GM23248 (cell line): ENCODE measurements around the gene PRSS56. TPM values are rescaled to one million over a fixed set of nuclear protein-coding genes. Genes with fewer than 3 reads are reported as not detected.

Experiments used
- DNase-seq: peaks from one replicate; pipeline ENCODE4 v3.0.0-alpha.2; 2015
- H2AFZ ChIP-seq: fragments of 200-600 bp; sonication (generic); 2 replicates; pipeline ENCODE4 v1.6.1; 2016; ENCODE audit warnings: antibody characterized with exemption
- H3F3A ChIP-seq: fragments of 200-600 bp; sonication (generic); 2 replicates; pipeline ENCODE4 v1.6.1; 2016; ENCODE audit warnings: mild to moderate bottlenecking, antibody characterized with exemption, mixed run types; ENCODE audit not compliant: insufficient read depth
- H3K27ac ChIP-seq: fragments of 200-600 bp; sonication (generic); 2 replicates; pipeline ENCODE4 v1.5.1; 2016; ENCODE audit warnings: mild to moderate bottlenecking
- H3K27me3 ChIP-seq: fragments of 200-600 bp; sonication (generic); replicated peaks from 2 replicates; pipeline ENCODE4 v1.6.1; 2016; ENCODE audit warnings: mild to moderate bottlenecking; ENCODE audit not compliant: insufficient read depth
- H3K36me3 ChIP-seq: fragments of 200-600 bp; sonication (generic); 2 replicates; pipeline ENCODE4 v1.6.1; 2016; ENCODE audit warnings: low read depth, mild to moderate bottlenecking
- H3K4me1 ChIP-seq: fragments of 200-600 bp; sonication (generic); 2 replicates; pipeline ENCODE4 v1.6.1; 2016; ENCODE audit warnings: mild to moderate bottlenecking; ENCODE audit not compliant: insufficient read depth
- H3K4me2 ChIP-seq: fragments of 200-600 bp; sonication (generic); one replicate; pipeline ENCODE4 v1.6.1; 2016; ENCODE audit warnings: mild to moderate bottlenecking; ENCODE audit not compliant: unreplicated experiment
- H3K4me3 ChIP-seq: fragments of 200-600 bp; sonication (generic); 2 replicates; pipeline ENCODE4 v1.5.1; 2016; ENCODE audit warnings: mild to moderate bottlenecking
- H3K79me2 ChIP-seq: fragments of 200-600 bp; sonication (generic); 2 replicates; pipeline ENCODE4 v1.6.1; 2016; ENCODE audit warnings: mild to moderate bottlenecking; ENCODE audit not compliant: insufficient read depth
- H3K9ac ChIP-seq: fragments of 200-600 bp; sonication (generic); 2 replicates; pipeline ENCODE4 v1.6.1; 2016; ENCODE audit warnings: mild to moderate bottlenecking
- H3K9me2 ChIP-seq: fragments of 200-600 bp; sonication (generic); 2 replicates; pipeline ENCODE4 v1.6.1; 2016; ENCODE audit warnings: mixed run types, mild to moderate bottlenecking, moderate library complexity; ENCODE audit not compliant: insufficient read depth
- H3K9me3 ChIP-seq: fragments of 200-600 bp; sonication (generic); one replicate; pipeline ENCODE4 v1.6.1; 2017; ENCODE audit warnings: low read depth
- H4K20me1 ChIP-seq: fragments of 200-600 bp; sonication (generic); 2 replicates; pipeline ENCODE4 v1.6.0; 2016; ENCODE audit not compliant: insufficient read depth
- EZH2 ChIP-seq: fragments of 200-600 bp; sonication (generic); IDR thresholded peaks from 2 replicates; pipeline ENCODE4 v1.6.1; 2018; ENCODE audit warnings: antibody characterized with exemption, mild to moderate bottlenecking; ENCODE audit not compliant: insufficient read depth, poor library complexity, severe bottlenecking
- EZH2phosphoT487 ChIP-seq: fragments of 200-600 bp; sonication (generic); IDR thresholded peaks from 2 replicates; pipeline ENCODE4 v1.6.1; 2018; ENCODE audit warnings: antibody characterized with exemption, moderate library complexity, mild to moderate bottlenecking, low read depth; ENCODE audit not compliant: insufficient read depth
- WGBS, 2 experiments: methylation state at CpG; one replicate each; pipeline ENCODE4 v1.1.6; 2015 to 2017; ENCODE audit warnings: low lambda C conversion rate in 2 of 2, low coverage in 1 of 2; ENCODE audit errors: missing lambda C conversion rate in 2 of 2; 5-methylcytosine and 5-hydroxymethylcytosine counted together
- in situ Hi-C: fragments of 300-500 bp; cut with MboI; formaldehyde crosslinking; loops from 2 replicates; pipeline ENCODE4 v1.15.0; 2020
- polyA plus RNA-seq: library from polyadenylated mRNA; unstranded; fragments of >200 nt; fragmentation: Nextera tagmentation; extraction: Ambion mirVana; gene quantifications from 2 replicates; pipeline ENCODE4 v1.2.1, GENCODE V29; 2016
- total RNA-seq: library from RNA; depleted of rRNA; stranded (reverse); fragments of >200 nt; shearing (Covaris generic); gene quantifications from 2 replicates; pipeline ENCODE4 v1.2.3, GENCODE V29; 2014

Gene PRSS56
- total and polyA plus RNA-seq, 2 experiments from 2014 or later, result not detected

- Histone ChIP-seq H3K9ac (no peak overlapping the region), H2AFZ (no peak overlapping the region), H4K20me1 (no peaks in the 10 kb centered on the region), H3K9me3 (no peaks in the 10 kb centered on the region), H3F3A (no peaks in the 10 kb centered on the region), H3K27ac (no peak overlapping the region), H3K9me2 (no peaks in the 10 kb centered on the region), H3K36me3 (no peaks in the 10 kb centered on the region), H3K4me1 (no peaks in the 10 kb centered on the region), H3K79me2 (no peaks in the 10 kb centered on the region), H3K27me3 (peaks cover 30% of the 10 kb centered on the region), H3K4me3 (no peak overlapping the region), H3K4me2 (no peak overlapping the region)
- in situ Hi-C loops, result no loop called here
- TF ChIP-seq EZH2phosphoT487, result no peak
- no peak for TF ChIP-seq EZH2
- DNase-seq, result no peak
- WGBS, 2 experiments, result 61 to 66% methylated on average over 10 of the region's 10 CpGs
Observed at GRCh38 chr2:232483311-232483922, 36.8 kb upstream of the PRSS56 start.

GRCh38 chr2:232483923-232484627 is 36.1 kb upstream of the PRSS56 start:
- H3K4me3 ChIP-seq, result no peak overlapping the region
- no peak overlapping the region for H2AFZ ChIP-seq
- no peak for DNase-seq
- no peaks in the 10 kb centered on the region for H3K4me1 ChIP-seq
- no peaks in the 10 kb centered on the region for H3K9me3 ChIP-seq
- TF ChIP-seq EZH2phosphoT487 (no peak), EZH2 (no peak)
- in situ Hi-C loops, result no loop called here
- H4K20me1 ChIP-seq, result no peaks in the 10 kb centered on the region
- no peak overlapping the region for H3K27ac ChIP-seq
- no peaks in the 10 kb centered on the region for H3K79me2 ChIP-seq
- peaks cover 37% of the 10 kb centered on the region for H3K27me3 ChIP-seq
- no peak overlapping the region for H3K4me2 ChIP-seq
- 69% methylated on average over 18 to 19 of the region's 19 CpGs for WGBS, 2 experiments
- H3K9ac ChIP-seq, result no peak overlapping the region
- no peaks in the 10 kb centered on the region for H3K9me2 ChIP-seq
- no peaks in the 10 kb centered on the region for H3F3A ChIP-seq
- H3K36me3 ChIP-seq, result no peaks in the 10 kb centered on the region

GRCh38 chr2:232484628-232485347 is 35.4 kb upstream of the PRSS56 start:
- no peaks in the 10 kb centered on the region for H3K79me2 ChIP-seq
- DNase-seq, result no peak
- H3K9me2 ChIP-seq, result no peaks in the 10 kb centered on the region
- H3K36me3 ChIP-seq, result no peaks in the 10 kb centered on the region
- no peak overlapping the region for H2AFZ ChIP-seq
- in situ Hi-C loops, result no loop called here
- H3K27ac ChIP-seq, result no peak overlapping the region
- H3K9me3 ChIP-seq, result no peaks in the 10 kb centered on the region
- no peak for TF ChIP-seq EZH2
- TF ChIP-seq EZH2phosphoT487, result no peak
- no peak overlapping the region for H3K9ac ChIP-seq
- no peak overlapping the region for H3K4me2 ChIP-seq
- H3K27me3 ChIP-seq, result peaks cover 37% of the 10 kb centered on the region
- no peak overlapping the region for H3K4me3 ChIP-seq
- no peaks in the 10 kb centered on the region for H3K4me1 ChIP-seq
- no peaks in the 10 kb centered on the region for H4K20me1 ChIP-seq
- 51 to 54% methylated on average over 11 to 12 of the region's 12 CpGs for WGBS, 2 experiments
- no peaks in the 10 kb centered on the region for H3F3A ChIP-seq

- Histone ChIP-seq H3K79me2 (no peaks in the 10 kb centered on the region), H4K20me1 (no peaks in the 10 kb centered on the region), H3K27ac (no peak overlapping the region), H3K36me3 (no peaks in the 10 kb centered on the region), H3K9me3 (no peaks in the 10 kb centered on the region), H3K9ac (no peak overlapping the region), H2AFZ (no peak overlapping the region), H3F3A (no peaks in the 10 kb centered on the region), H3K4me2 (no peak overlapping the region), H3K9me2 (no peaks in the 10 kb centered on the region), H3K27me3 (peaks cover 37% of the 10 kb centered on the region), H3K4me1 (no peaks in the 10 kb centered on the region), H3K4me3 (no peak overlapping the region)
- in situ Hi-C loops, result no loop called here
- TF ChIP-seq EZH2 (peak; percentile 67), EZH2phosphoT487 (no peak)
- 6 to 7% methylated on average over 13 to 22 of the region's 22 CpGs for WGBS, 2 experiments
- no peak for DNase-seq
Observed at GRCh38 chr2:232485348-232485756, 34.8 kb upstream of the PRSS56 start.
